Activated CD8-positive, alpha-beta memory T cell treated with anti-CD3 and anti-CD28 coated beads for 36 hours (primary cell): ENCODE results near the gene XYLT1. TPM values are rescaled to one million over a fixed set of nuclear protein-coding genes. Genes with fewer than 3 reads are reported as not detected.
"Not testable (repeated sequence)": the region's sequence is repeated elsewhere in the genome, so short reads cannot be mapped to it uniquely, and the experiment has no call there.

ENCODE experiments used
- CTCF ChIA-PET: fragments of 350-600 bp; sonication (Branson Sonifier 250); formaldehyde crosslinking; loops from one replicate; lab custom pipeline; 2021; ENCODE audit warnings: antibody characterized with exemption; lab: Charles Lee
- POLR2A ChIA-PET: fragments of 350-600 bp; sonication (Branson Sonifier 250); formaldehyde crosslinking; loops from one replicate; lab custom pipeline; 2021; ENCODE audit warnings: antibody characterized with exemption; lab: Charles Lee
- total RNA-seq, 2 experiments: library from RNA; stranded (reverse); gene quantifications; one replicate each; pipeline ENCODE4 v1.2.3, GENCODE V29; 2021

The XYLT1 gene
- total RNA-seq, 2 experiments from 2014 or later: 4.9 to 5.2 TPM

DNA sequence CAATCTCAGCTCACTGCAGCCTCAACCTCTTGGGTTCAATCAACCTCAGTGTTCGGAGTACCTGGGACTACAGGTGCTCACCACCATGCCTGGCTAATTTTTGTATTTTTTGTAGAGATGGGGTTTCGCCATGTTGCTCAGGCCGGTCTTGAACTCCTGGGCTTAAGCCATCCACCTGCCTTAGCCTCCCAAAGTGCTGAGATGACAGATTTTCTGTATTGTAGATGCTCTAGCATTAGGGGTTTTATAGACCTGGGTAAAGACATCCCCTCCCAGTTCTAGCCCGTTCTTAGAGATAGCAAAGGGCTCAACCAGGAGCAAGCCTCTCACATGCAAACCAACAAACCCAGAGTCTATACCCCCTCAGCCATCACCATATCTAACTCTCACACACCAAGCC lies 57.3 kb downstream of the XYLT1 start:
- ChIA-PET POLR2A (no interaction called here), CTCF (no interaction called here)

DNA sequence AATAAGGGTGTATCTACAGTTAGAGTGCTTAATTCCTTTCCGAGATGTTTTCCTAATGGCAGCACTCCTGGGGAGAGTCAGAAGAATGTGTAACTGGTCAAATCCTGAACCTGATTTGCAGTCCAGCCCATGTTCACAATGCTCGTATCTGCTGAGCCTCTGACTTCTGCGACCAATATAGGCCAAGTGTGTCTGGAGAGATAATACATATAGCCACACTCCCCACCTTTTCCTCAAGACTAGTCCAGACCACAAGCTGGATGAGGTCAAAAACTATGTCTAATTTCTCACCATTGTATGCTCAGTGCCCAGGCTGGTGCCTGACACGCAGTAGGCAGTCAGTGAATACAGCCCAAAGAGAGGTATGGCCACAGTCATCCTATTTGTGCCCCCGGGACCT lies 58.0 kb downstream of the XYLT1 start:
- ChIA-PET CTCF (no interaction called here), POLR2A (no interaction called here)

DNA sequence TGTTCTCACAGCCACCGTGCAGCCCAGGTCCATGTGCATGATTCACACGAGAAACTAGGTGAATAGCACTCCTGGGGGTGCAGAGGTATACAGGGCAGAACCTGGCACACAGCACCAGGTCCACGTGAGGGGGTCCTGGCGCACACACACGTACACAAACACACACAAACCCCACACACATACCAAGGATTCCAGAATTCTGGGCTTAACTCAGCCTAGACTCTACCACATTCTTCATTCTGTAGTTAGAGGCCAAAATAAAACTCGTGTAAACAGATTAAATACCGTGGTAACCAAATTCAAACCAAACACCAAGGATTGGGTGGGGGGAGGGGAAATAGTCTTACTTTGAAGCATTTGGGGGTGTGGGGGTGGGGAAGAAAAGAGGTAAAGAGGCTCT lies 58.5 kb downstream of the XYLT1 start:
- POLR2A ChIA-PET: no interaction called here
- CTCF ChIA-PET: no interaction called here

DNA sequence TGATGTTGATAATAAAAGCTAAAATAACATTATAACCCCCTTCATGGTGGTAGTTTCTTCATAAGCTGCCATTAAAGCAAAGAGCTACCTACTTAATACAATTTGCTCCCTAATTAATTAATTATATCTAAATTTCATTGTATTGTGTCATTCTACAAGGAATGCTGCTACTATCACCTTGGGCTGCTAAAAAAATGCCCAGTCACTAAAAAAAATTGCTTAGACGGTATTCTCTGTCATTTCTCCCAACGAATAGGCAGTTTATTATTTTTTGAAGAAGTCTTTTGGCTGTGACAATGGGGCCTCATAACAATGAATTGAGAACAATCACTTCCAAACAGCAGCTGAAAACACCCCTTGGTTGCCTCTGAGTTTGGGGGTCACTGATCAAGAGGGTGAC lies 59.5 kb downstream of the XYLT1 start:
- POLR2A ChIA-PET: no interaction called here
- CTCF ChIA-PET: no interaction called here

DNA sequence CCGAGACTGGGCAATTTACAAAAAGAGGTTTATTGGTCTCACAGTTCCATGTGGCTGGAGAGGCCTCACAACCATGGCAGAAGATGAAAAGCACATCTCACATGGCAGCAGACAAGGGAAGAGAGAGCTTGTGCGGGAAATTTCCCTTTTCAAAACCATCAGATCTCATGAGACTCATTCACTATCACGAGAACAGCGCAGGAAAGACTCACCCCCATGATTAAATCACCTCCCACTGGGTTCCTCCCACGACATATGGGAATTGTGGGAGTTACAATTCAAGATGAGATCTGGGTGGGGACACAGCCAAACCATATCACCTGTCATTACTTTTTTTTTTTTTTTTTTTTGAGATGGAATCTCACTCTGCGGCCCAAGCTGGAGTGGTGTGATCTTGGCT lies 60.4 kb downstream of the XYLT1 start:
- POLR2A ChIA-PET, CTCF ChIA-PET: not testable (repeated sequence)

DNA sequence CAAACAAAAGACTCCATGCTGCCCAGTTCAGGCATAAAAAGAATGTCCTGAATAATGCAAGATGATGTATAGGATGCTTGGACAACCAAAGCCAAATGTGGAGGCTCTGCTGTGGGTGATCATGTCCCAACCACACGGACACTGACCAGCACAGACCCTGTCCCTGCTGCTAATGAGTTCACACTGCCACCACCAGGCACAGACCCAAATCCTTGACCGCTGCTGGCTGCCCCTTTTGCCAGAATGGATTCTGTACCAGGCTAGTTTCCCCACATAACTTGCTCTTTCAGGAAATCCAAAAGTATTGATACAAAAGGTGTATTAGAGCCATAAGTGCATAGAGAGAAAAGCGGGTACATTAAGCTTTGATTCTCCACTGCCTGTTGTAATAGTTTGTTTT lies 60.9 kb downstream of the XYLT1 start:
- ChIA-PET CTCF (interaction anchor here (0.6 kb wide), 1 partner anchor 71 kb away, joined by 3 read pairs; no protein-coding TSS in a partner anchor), POLR2A (no interaction called here)

DNA sequence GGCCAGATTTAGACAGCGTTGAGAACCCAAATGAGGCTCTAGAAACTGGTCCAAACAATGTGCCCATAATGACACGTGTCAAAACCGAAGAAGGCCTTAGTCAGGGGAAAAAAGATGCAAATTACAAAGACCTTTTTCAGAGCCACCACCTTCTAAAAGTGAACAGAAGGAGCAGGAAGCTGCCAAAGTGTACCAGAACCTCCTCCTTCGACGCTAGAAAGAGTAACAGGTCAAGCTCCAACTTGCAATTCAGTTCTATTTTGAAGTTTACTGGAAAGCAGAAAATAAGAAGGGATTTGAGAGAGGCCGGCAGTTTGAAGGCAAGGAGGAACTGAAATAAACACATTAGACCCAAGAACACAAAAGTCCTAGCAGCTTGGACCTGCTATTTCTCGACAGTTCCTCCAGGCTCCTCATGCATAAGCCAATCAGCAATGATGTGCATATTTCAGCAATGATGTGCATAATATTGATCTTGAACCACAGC lies 61.8 kb downstream of the XYLT1 start:
- CTCF ChIA-PET: interaction anchor here (0.6 to 1.1 kb wide), 2 partner anchors 11 to 72 kb away, joined by 3 to 5 read pairs; no protein-coding TSS in a partner anchor
- POLR2A ChIA-PET: no interaction called here

DNA sequence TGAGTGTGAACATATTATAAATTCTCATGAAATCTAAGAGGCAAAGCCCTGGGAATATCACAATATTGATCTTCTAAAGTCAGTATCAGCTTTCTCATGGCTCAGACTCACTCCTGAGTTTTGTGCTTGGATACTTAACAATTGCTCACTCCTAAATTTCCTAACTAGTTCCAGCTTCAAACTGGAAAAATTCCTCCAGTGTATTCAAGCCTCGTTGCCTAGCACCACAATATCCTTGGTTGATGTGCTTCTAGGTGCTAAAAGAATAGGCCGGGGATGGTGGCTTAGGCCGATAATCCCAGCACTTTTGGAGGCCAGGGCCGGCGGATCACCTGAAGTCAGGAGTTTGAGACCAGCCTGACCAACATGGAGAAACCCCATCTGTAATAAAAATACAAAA lies 62.5 kb downstream of the XYLT1 start:
- ChIA-PET CTCF (interaction anchor here (1.1 kb wide), 1 partner anchor 11 kb away, joined by 5 read pairs; no protein-coding TSS in a partner anchor), POLR2A (no interaction called here)

DNA sequence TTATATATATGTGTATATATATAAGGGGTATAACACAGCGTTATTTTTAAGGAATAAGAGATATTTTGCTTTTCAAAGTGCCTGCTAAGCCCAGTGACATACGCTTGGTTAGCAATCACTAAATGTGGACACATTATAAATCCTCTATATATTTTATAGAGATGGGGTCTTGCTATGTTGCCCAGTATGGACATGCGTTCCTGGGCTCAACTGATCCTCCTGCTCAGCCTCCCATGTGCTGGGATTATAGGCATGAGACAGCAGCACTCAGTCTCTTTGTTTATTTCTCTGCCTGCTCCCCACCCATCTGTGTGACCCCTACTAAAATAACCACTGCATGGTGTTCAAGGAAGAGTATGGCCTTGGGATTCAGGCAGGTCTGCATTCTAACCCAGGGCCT lies 63.4 kb downstream of the XYLT1 start:
- ChIA-PET POLR2A (no interaction called here), CTCF (no interaction called here)

GRCh38 chr16:17404941-17405689 lies 65.6 kb downstream of the XYLT1 start:
- ChIA-PET CTCF (no interaction called here), POLR2A (no interaction called here)

DNA sequence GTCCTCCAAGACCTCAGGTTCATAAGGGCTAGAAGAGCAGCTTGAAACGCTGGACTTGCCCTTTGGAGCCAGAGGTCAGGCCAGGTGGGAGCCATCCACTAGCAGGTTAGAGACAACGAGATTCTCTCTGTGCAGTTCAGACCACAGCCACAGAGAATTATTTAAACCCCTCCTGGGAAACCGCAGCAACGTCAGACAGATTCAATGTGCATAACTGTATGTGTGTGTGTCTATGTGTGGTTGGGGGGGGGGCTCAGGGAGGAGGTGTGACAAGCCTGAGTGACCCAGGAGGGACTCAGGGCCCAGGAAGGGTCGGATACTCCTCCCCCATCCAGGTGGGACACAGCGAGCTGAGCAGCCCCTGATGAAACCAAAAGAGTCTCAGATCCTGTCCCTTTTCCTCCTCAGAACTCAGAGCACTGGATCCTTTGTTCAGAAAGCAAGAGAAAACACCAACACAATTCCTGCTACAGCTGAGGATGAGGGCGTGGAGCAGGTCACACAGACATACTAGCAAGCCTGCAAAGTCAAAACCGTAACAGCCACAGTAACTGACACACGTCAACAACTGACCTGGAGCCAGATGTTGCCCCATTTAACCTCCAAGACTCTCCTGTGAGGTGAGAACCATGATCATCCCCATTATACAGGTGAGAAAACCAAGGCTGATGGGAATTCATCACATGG lies 66.8 kb downstream of the XYLT1 start:
- CTCF ChIA-PET: no interaction called here
- POLR2A ChIA-PET: no interaction called here

GRCh38 chr16:17403156-17403809 lies 67.5 kb downstream of the XYLT1 start:
- CTCF ChIA-PET: no interaction called here
- POLR2A ChIA-PET: no interaction called here

GRCh38 chr16:17397499-17397891 lies 73.3 kb downstream of the XYLT1 start:
- CTCF ChIA-PET: interaction anchor here (0.5 to 0.8 kb wide), 2 partner anchors 11 to 326 kb away, joined by 3 to 5 read pairs; no protein-coding TSS in a partner anchor
- POLR2A ChIA-PET: interaction anchor here (0.5 kb wide), 1 partner anchor 529 kb away, joined by 3 read pairs; no protein-coding TSS in a partner anchor

GRCh38 chr16:17396762-17397498 lies 73.8 kb downstream of the XYLT1 start:
- POLR2A ChIA-PET: interaction anchor here (0.5 kb wide), 1 partner anchor 528 kb away, joined by 3 read pairs; no protein-coding TSS in a partner anchor
- CTCF ChIA-PET: no interaction called here

DNA sequence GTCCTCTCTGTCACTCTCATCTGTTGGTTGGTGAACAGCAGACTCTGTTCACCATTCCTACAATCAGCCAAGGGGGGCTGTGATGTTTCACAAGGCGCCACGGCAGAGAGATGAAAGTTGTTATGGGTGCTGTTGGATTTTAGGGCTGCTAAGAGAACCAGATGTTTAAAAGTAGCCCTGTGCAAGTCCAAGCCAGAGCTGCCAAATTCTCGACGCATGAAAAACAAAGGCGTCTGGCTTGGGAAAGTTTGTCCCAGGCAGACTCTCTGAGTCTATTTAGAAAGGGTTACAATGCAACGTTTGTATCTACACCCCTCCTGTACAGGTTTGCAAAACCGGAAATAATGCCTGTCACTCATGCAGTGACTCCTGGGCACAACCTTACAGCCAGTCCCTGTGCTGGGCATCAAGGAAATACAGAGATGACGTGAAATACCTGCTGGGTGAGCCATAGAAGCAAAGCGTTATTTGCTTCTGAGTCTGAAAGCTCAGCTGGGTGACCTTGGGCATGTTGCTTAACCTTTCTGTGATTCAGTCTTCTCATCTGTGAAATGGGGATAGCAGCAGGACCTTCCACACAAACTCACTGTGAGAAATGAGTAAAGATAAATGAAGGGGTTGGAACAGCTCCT lies 74.8 kb downstream of the XYLT1 start:
- CTCF ChIA-PET: no interaction called here

DNA sequence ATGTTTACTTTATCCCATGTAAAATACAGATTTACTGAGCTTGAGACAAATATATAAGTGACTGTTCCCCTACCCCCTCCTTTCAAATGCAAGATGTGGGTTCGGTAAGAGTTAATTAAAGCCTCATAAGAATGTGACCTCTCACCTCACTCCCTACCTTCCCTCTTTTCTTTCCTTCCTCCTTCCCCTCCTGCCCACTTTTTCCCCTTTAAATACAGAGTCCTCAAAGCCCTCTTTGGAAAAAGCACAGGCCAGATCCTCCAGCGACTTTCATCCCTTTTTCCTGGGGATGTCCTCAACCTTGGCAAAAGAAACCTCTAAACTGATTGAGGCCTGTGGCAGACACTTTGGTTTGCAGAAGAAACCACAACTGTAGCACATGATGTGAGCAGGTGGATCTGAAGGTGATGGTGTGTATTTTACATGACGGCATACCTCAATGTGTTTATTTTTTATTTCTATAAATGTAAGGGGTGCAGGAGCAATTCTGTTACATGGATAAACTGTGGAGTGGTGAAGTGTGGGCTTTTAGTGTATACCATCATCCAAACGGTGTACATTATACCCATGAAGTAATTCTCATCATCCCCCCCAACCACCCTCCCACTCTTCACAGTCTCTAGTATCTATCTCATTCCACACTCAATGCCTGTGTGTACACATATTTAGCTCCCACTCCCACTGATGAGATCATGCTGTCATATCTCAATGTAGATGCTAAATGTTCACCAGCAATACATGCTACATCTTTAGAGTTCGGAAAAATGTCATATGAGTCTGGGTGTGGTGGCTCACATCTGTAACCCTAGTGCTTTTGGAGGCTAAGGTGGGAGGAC lies 77.7 kb downstream of the XYLT1 start:
- CTCF ChIA-PET: no interaction called here
- POLR2A ChIA-PET: no interaction called here

More for the DNA sequence above, 74.8 kb downstream of the XYLT1 start:
- POLR2A ChIA-PET: no interaction called here

- CTCF ChIA-PET: no interaction called here
Observed at GRCh38 chr16:17392127-17392856, 78.5 kb downstream of the XYLT1 start.

More at GRCh38 chr16:17392127-17392856, 78.5 kb downstream of the XYLT1 start:
- POLR2A ChIA-PET: no interaction called here
